Measurements from ENCODE around the gene RORC. TPM values are rescaled to one million over a fixed set of nuclear protein-coding genes. Genes with fewer than 3 reads are reported as not detected.
A peak's percentile ranks its signal among the peaks of the same experiment; 100 is the strongest.

RORC gene
- total and polyA plus RNA-seq, 2 donors (not counting 1 experiment from before 2014, with no cell fraction given): 0.17 TPM; not detected in 1

DNA sequence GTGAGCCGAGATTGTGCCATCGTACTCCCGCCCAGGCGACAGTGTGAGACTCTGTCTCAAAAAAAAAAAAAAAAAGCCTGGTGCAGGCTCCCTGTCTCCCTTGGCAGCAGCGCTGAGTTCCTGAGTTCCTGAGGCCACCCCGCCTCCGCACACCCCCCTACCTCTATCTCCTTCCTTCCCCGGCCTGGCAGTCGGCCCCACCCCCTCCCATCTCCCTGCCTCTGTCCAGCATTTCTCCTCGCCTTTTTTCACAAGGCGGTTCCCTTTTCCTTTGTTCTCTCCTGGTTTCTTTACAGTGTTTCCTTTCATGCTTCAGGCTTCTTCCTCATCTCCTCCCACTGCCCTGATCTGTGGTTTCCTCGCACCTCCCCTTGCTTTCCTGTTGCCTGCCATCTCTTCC is 2.7 kb downstream of the RORC start:
- Histone ChIP-seq H3K4me1 (ENCODE audit: control insufficient read depth, extremely low read depth, insufficient read depth, low read length) (no peaks in the 10 kb centered on the region), H3K4me3 (replicated peaks in 1 of 4; ENCODE audit: control extremely low read depth in 1 of 4, insufficient read depth in 1 of 4, low read depth in 3 of 4, low read length in 4 of 4) (no peak overlapping the region), H3K36me3 (ENCODE audit: control insufficient read depth, insufficient read depth, low read length) (no peaks in the 10 kb centered on the region), H3K9ac (ENCODE audit: insufficient read depth, low read length) (no peak overlapping the region), H3K9me3 (ENCODE audit: control insufficient read depth, insufficient read depth, low read depth, low read length) (no peaks in the 10 kb centered on the region), H3K4me2 (ENCODE audit: extremely low read depth, insufficient read depth, low read length) (no peak overlapping the region), H3K27me3 (ENCODE audit: control insufficient read depth, insufficient read depth, low read length) (peaks cover 12% of the 10 kb centered on the region), H4K20me1 (ENCODE audit: control insufficient read depth, extremely low read depth, insufficient read depth, low read length) (no peaks in the 10 kb centered on the region), H3K79me2 (ENCODE audit: control insufficient read depth, insufficient read depth, low read length) (no peaks in the 10 kb centered on the region), H3K27ac (ENCODE audit: insufficient read depth, low read length) (no peak overlapping the region), H2AFZ (ENCODE audit: low read length) (no peak overlapping the region)
- TF ChIP-seq CTCF (conservative IDR thresholded peaks at IDR 0.05 in 1 of 2, IDR thresholded peaks at IDR 0.05 in 1 of 2; ENCODE audit: low read depth in 1 of 2, low read length in 2 of 2): no peak
- peak in 1 of 2 donors; percentile 47 for DNase-seq (ENCODE audit: low read depth in 2 of 2)

DNA sequence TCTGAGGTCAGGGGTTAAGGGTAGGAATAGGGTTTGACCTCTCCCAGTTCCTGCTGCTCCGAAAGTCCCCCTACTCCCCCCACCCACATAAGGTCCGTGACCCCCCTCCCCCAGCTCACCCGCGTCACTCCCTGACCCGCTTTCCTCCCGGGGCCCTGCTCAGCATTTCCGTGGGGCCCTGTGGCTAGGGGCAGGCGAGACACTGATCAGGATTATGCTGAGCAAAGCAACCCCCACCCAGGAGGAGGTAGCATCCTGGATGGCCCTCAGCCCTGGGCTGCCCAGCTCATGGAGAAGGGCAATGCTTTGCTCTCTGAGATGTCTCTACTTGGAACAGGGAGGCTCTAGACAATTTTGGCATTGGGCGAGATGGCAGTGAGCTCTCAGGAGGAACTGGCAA is 3.7 kb downstream of the RORC start:
- Histone ChIP-seq H4K20me1 (ENCODE audit: control insufficient read depth, extremely low read depth, insufficient read depth, low read length) (no peaks in the 10 kb centered on the region), H3K4me1 (ENCODE audit: control insufficient read depth, extremely low read depth, insufficient read depth, low read length) (no peaks in the 10 kb centered on the region), H3K79me2 (ENCODE audit: control insufficient read depth, insufficient read depth, low read length) (no peaks in the 10 kb centered on the region), H3K27me3 (ENCODE audit: control insufficient read depth, insufficient read depth, low read length) (peaks cover 18% of the 10 kb centered on the region), H2AFZ (ENCODE audit: low read length) (no peak overlapping the region), H3K36me3 (ENCODE audit: control insufficient read depth, insufficient read depth, low read length) (no peaks in the 10 kb centered on the region), H3K4me3 (replicated peaks in 1 of 4; ENCODE audit: control extremely low read depth in 1 of 4, insufficient read depth in 1 of 4, low read depth in 3 of 4, low read length in 4 of 4) (no peak overlapping the region), H3K9me3 (ENCODE audit: control insufficient read depth, insufficient read depth, low read depth, low read length) (no peaks in the 10 kb centered on the region), H3K4me2 (ENCODE audit: extremely low read depth, insufficient read depth, low read length) (no peak overlapping the region), H3K9ac (ENCODE audit: insufficient read depth, low read length) (no peak overlapping the region), H3K27ac (ENCODE audit: insufficient read depth, low read length) (no peak overlapping the region)
- TF ChIP-seq CTCF (conservative IDR thresholded peaks at IDR 0.05 in 1 of 2, IDR thresholded peaks at IDR 0.05 in 1 of 2; ENCODE audit: low read depth in 1 of 2, low read length in 2 of 2) (no peak), EZH2 (IDR thresholded peaks at IDR 0.05; ENCODE audit: low read length, missing control alignments) (no peak)
- no peak for DNase-seq (ENCODE audit: low read depth in 2 of 2)

- Histone ChIP-seq H4K20me1 (ENCODE audit: control insufficient read depth, extremely low read depth, insufficient read depth, low read length) (no peaks in the 10 kb centered on the region), H3K9me3 (ENCODE audit: control insufficient read depth, insufficient read depth, low read depth, low read length) (no peaks in the 10 kb centered on the region), H2AFZ (ENCODE audit: low read length) (no peak overlapping the region), H3K4me1 (ENCODE audit: control insufficient read depth, extremely low read depth, insufficient read depth, low read length) (no peaks in the 10 kb centered on the region), H3K36me3 (ENCODE audit: control insufficient read depth, insufficient read depth, low read length) (no peaks in the 10 kb centered on the region), H3K27me3 (ENCODE audit: control insufficient read depth, insufficient read depth, low read length) (peaks cover 18% of the 10 kb centered on the region), H3K79me2 (ENCODE audit: control insufficient read depth, insufficient read depth, low read length) (no peaks in the 10 kb centered on the region), H3K4me3 (replicated peaks in 1 of 4; ENCODE audit: control extremely low read depth in 1 of 4, insufficient read depth in 1 of 4, low read depth in 3 of 4, low read length in 4 of 4) (no peak overlapping the region), H3K4me2 (ENCODE audit: extremely low read depth, insufficient read depth, low read length) (no peak overlapping the region), H3K27ac (ENCODE audit: insufficient read depth, low read length) (no peak overlapping the region), H3K9ac (ENCODE audit: insufficient read depth, low read length) (no peak overlapping the region)
- TF ChIP-seq EZH2 (IDR thresholded peaks at IDR 0.05; ENCODE audit: low read length, missing control alignments): no peak
- TF ChIP-seq CTCF (conservative IDR thresholded peaks at IDR 0.05 in 1 of 2, IDR thresholded peaks at IDR 0.05 in 1 of 2; ENCODE audit: low read depth in 1 of 2, low read length in 2 of 2): no peak
- no peak for DNase-seq (ENCODE audit: low read depth in 2 of 2)
These were observed 5.6 kb downstream of the RORC start for GRCh38 chr1:151825751-151826660.

Data from fibroblast of lung (primary cell).